WTC11 (cell line): ENCODE results near the gene NIN.

Experiments
- CBFB ChIP-seq: sonication (generic); formaldehyde crosslinking; IDR thresholded peaks from 2 replicates; pipeline ENCODE4 v1.8.1; 2022; ENCODE audit warnings: mild to moderate bottlenecking, low read depth, missing genetic modification reagents
- CTCF ChIP-seq: fragments of 200-600 bp; IDR thresholded peaks from 2 replicates; pipeline ENCODE4 v1.8.0; 2022; ENCODE audit warnings: antibody characterized with exemption
- ETV6 ChIP-seq: sonication (generic); formaldehyde crosslinking; IDR thresholded peaks from 2 replicates; pipeline ENCODE4 v1.8.1; 2022; ENCODE audit warnings: mild to moderate bottlenecking, missing genetic modification reagents
- FOXJ3 ChIP-seq: sonication (generic); formaldehyde crosslinking; IDR thresholded peaks from 2 replicates; pipeline ENCODE4 v1.9.0; 2021; ENCODE audit warnings: missing genetic modification reagents, mild to moderate bottlenecking, borderline replicate concordance
- MXD4 ChIP-seq: fragments of 250-450 bp; sonication (Bioruptor Pico); IDR thresholded peaks from 2 replicates; pipeline ENCODE4 v1.8.0; 2021; ENCODE audit warnings: mild to moderate bottlenecking, moderate library complexity, borderline replicate concordance
- NR1H2 ChIP-seq: sonication (generic); formaldehyde crosslinking; IDR thresholded peaks from 2 replicates; pipeline ENCODE4 v1.9.0; 2021; ENCODE audit warnings: mild to moderate bottlenecking, moderate library complexity, missing genetic modification reagents
- TCF7 ChIP-seq: sonication (generic); formaldehyde crosslinking; IDR thresholded peaks from 2 replicates; pipeline ENCODE4 v1.8.0; 2022; ENCODE audit warnings: mild to moderate bottlenecking, low read depth, missing genetic modification reagents, moderate library complexity
- TEAD1 ChIP-seq: sonication (generic); formaldehyde crosslinking; IDR thresholded peaks from 2 replicates; pipeline ENCODE4 v1.8.0; 2022; ENCODE audit warnings: mild to moderate bottlenecking, missing genetic modification reagents
- ZNF219 ChIP-seq: sonication (generic); formaldehyde crosslinking; IDR thresholded peaks from 2 replicates; pipeline ENCODE4 v1.8.0; 2023; ENCODE audit warnings: missing genetic modification reagents, mild to moderate bottlenecking, borderline replicate concordance
- TF ChIP-seq, protein P1 (sequence below): sonication (generic); formaldehyde crosslinking; conservative IDR thresholded peaks from 2 replicates; pipeline ENCODE4 v1.8.1; 2022; ENCODE audit warnings: mild to moderate bottlenecking, missing genetic modification reagents
- TF ChIP-seq, protein P2 (sequence below): sonication (generic); formaldehyde crosslinking; IDR thresholded peaks from 2 replicates; pipeline ENCODE4 v1.8.1; 2022; ENCODE audit warnings: missing genetic modification reagents, borderline replicate concordance

- no peak for TF ChIP-seq CTCF
- TF ChIP-seq TCF7 (CRISPR knock-in tag) = no peak
- TF ChIP-seq ZNF219 (CRISPR knock-in tag) = no peak
- TF ChIP-seq, protein P1, sequence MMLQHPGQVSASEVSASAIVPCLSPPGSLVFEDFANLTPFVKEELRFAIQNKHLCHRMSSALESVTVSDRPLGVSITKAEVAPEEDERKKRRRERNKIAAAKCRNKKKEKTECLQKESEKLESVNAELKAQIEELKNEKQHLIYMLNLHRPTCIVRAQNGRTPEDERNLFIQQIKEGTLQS (CRISPR knock-in tag) = no peak
- TF ChIP-seq FOXJ3 (CRISPR knock-in tag) = no peak
- no peak for TF ChIP-seq ETV6 (CRISPR knock-in tag)
- no peak for TF ChIP-seq CBFB
- TF ChIP-seq NR1H2 (CRISPR knock-in tag) = no peak
- no peak for TF ChIP-seq MXD4
- TF ChIP-seq TEAD1 (CRISPR knock-in tag) = no peak
- TF ChIP-seq, protein P2, sequence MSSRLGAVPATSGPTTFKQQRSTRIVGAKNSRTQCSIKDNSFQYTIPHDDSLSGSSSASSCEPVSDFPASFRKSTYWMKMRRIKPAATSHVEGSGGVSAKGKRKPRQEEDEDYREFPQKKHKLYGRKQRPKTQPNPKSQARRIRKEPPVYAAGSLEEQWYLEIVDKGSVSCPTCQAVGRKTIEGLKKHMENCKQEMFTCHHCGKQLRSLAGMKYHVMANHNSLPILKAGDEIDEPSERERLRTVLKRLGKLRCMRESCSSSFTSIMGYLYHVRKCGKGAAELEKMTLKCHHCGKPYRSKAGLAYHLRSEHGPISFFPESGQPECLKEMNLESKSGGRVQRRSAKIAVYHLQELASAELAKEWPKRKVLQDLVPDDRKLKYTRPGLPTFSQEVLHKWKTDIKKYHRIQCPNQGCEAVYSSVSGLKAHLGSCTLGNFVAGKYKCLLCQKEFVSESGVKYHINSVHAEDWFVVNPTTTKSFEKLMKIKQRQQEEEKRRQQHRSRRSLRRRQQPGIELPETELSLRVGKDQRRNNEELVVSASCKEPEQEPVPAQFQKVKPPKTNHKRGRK (CRISPR knock-in tag) = no peak
These were observed 1.4 kb downstream of the NIN start for GRCh38 chr14:50829489-50830043.
